ENCODE results near the gene RFX8.

RFX8 gene

GRCh38 chr2:101386599-101387150 is 88.2 kb downstream of the RFX8 start:
- in situ Hi-C loops (cut with HindIII; ENCODE audit: low sequenced_read_pairs): no loop called here

GRCh38 chr2:101383016-101383541 is 91.8 kb downstream of the RFX8 start:
- in situ Hi-C loops (cut with HindIII; ENCODE audit: low sequenced_read_pairs): no loop called here

- in situ Hi-C loops (cut with HindIII; ENCODE audit: low sequenced_read_pairs): no loop called here
Observed at GRCh38 chr2:101382442-101382841, 92.5 kb downstream of the RFX8 start.

GRCh38 chr2:101380376-101380775 is 94.5 kb downstream of the RFX8 start:
- in situ Hi-C loops (cut with HindIII; ENCODE audit: low sequenced_read_pairs): no loop called here

- in situ Hi-C loops (cut with HindIII; ENCODE audit: low sequenced_read_pairs): no loop called here
Observed at GRCh38 chr2:101379091-101379490, 95.8 kb downstream of the RFX8 start.

- in situ Hi-C loops (cut with HindIII; ENCODE audit: low sequenced_read_pairs): no loop called here
Observed at GRCh38 chr2:101375653-101376052, 99.3 kb downstream of the RFX8 start.

DNA sequence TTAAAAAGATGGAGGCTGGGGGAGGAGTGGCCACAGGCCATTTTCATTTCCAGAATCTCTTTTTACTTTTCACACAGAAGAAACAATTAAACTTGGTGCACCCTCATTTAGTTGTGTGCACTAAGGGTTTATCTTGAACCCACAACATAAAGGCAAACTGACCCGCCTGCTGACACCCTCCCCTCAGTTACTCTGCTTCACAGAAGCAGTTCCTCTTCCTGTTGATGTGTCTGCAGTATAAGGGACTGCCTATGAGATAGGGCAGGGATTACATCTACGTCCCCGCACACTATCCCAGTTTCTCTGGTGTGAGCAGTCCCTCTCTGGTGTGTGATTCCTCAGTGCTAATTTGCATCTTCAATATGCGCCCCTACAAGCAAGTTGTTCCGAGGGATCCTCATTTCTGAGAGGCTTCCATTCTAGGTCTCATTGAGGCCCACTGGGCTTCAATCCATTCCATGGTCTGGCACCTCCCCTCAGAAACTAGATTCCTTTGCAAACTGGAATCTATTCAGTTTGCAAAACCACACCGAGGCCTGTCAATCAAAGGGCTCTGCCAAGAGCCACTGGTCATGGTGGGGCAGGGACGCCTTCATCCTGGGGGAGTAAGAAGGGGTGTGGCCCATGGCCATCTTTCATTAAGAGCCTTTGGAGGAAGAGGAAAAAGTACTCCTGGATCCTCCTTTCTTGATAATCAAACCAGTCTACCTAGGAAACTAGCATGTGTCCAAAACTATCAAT is 99.9 kb downstream of the RFX8 start:
- in situ Hi-C loops (cut with HindIII; ENCODE audit: low sequenced_read_pairs): no loop called here

DNA sequence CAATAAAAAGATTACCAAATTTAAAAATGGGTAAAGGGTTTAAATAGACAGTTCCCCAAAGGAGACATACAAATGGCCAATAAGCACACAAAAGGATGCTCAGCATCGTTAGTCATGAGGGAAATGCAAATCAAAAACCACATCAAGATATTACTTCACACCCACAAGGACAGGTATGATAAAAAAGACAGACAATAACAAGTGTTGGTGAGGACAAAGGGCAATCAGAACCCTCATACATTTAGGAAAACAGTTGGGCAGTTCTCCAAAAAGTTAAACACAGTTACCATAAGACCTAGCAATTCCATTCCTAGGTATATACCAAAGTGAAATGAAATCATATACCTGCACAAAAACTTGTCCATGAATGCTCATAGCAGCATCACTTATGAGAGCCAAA is 102.1 kb downstream of the RFX8 start:
- in situ Hi-C loops (cut with HindIII; ENCODE audit: low sequenced_read_pairs): no loop called here

GRCh38 chr2:101371636-101372035 is 103.3 kb downstream of the RFX8 start:
- in situ Hi-C loops (cut with HindIII; ENCODE audit: low sequenced_read_pairs): no loop called here

- in situ Hi-C loops (cut with HindIII; ENCODE audit: low sequenced_read_pairs): no loop called here
Observed at GRCh38 chr2:101369100-101369499, 105.8 kb downstream of the RFX8 start.

GRCh38 chr2:101368376-101368775 is 106.5 kb downstream of the RFX8 start:
- in situ Hi-C loops (cut with HindIII; ENCODE audit: low sequenced_read_pairs): no loop called here

GRCh38 chr2:101367508-101367907 is 107.4 kb downstream of the RFX8 start:
- in situ Hi-C loops (cut with HindIII; ENCODE audit: low sequenced_read_pairs): no loop called here

- in situ Hi-C loops (cut with HindIII; ENCODE audit: low sequenced_read_pairs): no loop called here
Observed at GRCh38 chr2:101364878-101365277, 110.0 kb downstream of the RFX8 start.

- in situ Hi-C loops (cut with HindIII; ENCODE audit: low sequenced_read_pairs): no loop called here
Observed at GRCh38 chr2:101362777-101363176, 112.1 kb downstream of the RFX8 start.

DNA sequence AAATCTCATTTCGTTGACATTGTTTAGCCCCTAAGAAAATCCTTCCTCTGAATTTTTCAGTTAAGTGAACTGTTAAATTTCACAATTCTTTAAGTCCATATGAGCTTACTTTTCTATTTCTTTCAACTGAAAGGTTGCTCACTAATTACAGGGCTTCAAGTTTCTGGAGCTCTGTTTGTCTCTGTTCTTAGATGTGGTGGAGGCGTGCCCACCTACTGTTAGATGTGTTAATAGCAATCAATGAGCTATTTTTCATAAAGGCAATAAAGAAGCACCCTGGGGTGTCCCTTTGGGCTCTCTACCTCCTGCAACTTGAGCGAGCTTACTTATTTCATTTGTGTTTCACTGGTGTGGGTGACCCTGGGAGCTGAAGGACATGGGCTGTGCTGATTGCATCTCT is 112.6 kb downstream of the RFX8 start:
- in situ Hi-C loops (cut with HindIII; ENCODE audit: low sequenced_read_pairs): no loop called here

DNA sequence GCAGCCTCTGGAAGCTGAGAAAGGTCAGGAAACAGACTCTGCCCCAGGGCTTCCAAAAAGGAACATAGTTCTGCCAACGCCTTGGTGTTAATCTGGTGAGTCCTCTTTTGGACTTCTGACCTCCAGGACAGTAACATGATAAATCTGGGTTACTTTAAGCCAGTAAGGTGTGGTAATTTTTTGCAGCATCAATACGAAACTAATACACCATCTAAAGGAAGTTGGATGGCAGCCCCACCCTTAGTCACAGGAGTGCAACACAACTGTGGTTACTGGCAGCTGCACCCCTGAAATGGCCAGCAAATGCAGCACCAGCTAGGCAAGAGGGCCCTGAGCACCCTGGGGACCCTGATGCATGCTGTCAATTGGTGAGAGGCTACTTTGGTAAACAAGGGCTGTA is 113.4 kb downstream of the RFX8 start:
- in situ Hi-C loops (cut with HindIII; ENCODE audit: low sequenced_read_pairs): no loop called here

GRCh38 chr2:101361121-101361520 is 113.8 kb downstream of the RFX8 start:
- in situ Hi-C loops (cut with HindIII; ENCODE audit: low sequenced_read_pairs): no loop called here

- in situ Hi-C loops (cut with HindIII; ENCODE audit: low sequenced_read_pairs): no loop called here
Observed at GRCh38 chr2:101360232-101360631, 114.7 kb downstream of the RFX8 start.

DNA sequence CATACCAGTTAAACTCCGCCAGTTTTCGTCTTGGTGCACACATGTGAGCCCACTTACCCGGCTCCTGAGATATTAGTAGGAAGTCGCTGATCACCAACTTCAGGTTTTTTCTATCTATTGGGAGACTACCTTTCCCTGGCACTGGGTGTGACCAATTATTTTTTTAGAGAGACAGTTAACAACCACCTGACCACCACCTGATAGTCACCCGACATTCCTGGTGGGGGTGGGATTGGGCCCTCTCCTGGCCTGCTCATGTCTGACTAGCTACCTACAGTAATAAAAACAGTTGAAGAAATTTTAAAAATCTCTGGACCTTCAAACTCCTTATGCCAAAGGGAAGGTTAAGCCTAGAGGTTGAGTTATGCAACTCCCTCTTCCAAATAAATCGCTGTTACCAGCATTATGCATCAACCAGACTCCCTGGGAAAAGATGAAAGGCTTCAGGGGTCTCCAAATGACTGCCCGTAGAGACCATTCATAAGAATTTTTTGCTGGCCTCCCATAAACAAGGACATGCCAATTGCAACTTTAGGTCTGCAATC is 115.4 kb downstream of the RFX8 start:
- in situ Hi-C loops (cut with HindIII; ENCODE audit: low sequenced_read_pairs): no loop called here

- in situ Hi-C loops (cut with HindIII; ENCODE audit: low sequenced_read_pairs): no loop called here
Observed at GRCh38 chr2:101357376-101357775, 117.5 kb downstream of the RFX8 start.

DNA sequence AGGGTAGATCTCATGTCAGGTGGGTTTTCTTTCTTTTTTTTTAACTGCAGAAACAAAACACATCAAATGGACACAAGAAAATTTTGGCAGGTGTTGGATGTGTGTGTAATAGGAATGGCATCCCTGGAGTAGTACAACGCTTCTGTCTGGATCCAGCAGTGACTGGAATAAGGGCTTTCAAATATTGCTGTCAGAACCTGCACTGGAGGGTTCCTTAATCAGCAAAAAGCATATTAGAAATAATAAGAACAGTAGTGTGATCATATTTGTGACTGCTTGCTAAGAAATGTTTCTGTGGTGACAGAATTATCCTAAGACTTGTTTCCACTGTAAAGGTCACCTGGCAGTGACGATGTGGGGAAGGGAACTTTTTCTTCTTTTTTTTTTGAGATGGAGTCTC is 118.4 kb downstream of the RFX8 start:
- in situ Hi-C loops (cut with HindIII; ENCODE audit: low sequenced_read_pairs): no loop called here

- in situ Hi-C loops (cut with HindIII; ENCODE audit: low sequenced_read_pairs): no loop called here
Observed at GRCh38 chr2:101356055-101356454, 118.9 kb downstream of the RFX8 start.

All from DLD1 (cell line).